Neuronal stem cell (in vitro differentiated cells): Measurements from ENCODE around the gene MTUS2.

ENCODE experiments used
- DNase-seq: peaks from one replicate; pipeline ENCODE4 v3.0.0-alpha.2; 2013; ENCODE audit warnings: low spot score
- H2AFZ ChIP-seq: one replicate; pipeline ENCODE4 v1.6.1; 2013; ENCODE audit warnings: mild to moderate bottlenecking, low read length, inconsistent platforms
- H2AK5ac ChIP-seq: 2 replicates; pipeline ENCODE4 v1.6.1; 2013; ENCODE audit warnings: low read depth, mild to moderate bottlenecking, inconsistent platforms, low read length, moderate library complexity, mixed read lengths
- H2BK120ac ChIP-seq: 2 replicates; pipeline ENCODE4 v1.6.1; 2013; ENCODE audit warnings: low read depth, mild to moderate bottlenecking, inconsistent platforms, low read length, moderate library complexity, mixed read lengths
- H2BK12ac ChIP-seq: one replicate; pipeline ENCODE4 v1.6.1; 2013; ENCODE audit warnings: low read length, inconsistent platforms
- H2BK15ac ChIP-seq: 2 replicates; pipeline ENCODE4 v1.6.1; 2013; ENCODE audit warnings: mild to moderate bottlenecking, low read length, inconsistent platforms, mixed read lengths
- H2BK5ac ChIP-seq: one replicate; pipeline ENCODE4 v1.6.1; 2013; ENCODE audit warnings: inconsistent platforms, mild to moderate bottlenecking, low read length, moderate library complexity
- H3K14ac ChIP-seq: one replicate; pipeline ENCODE4 v1.6.1; 2013; ENCODE audit warnings: low read length, inconsistent platforms
- H3K18ac ChIP-seq: 2 replicates; pipeline ENCODE4 v1.6.1; 2013; ENCODE audit warnings: low read length, inconsistent platforms
- H3K23ac ChIP-seq: 2 replicates; pipeline ENCODE4 v1.6.1; 2013; ENCODE audit warnings: low read depth, mild to moderate bottlenecking, mixed read lengths, low read length, inconsistent platforms; ENCODE audit not compliant: poor library complexity
- H3K27ac ChIP-seq: replicated peaks from 3 replicates; pipeline ENCODE4 v1.5.1; 2013; ENCODE audit warnings: low read length, inconsistent platforms
- H3K27me3 ChIP-seq, 3 experiments: 2 replicates each; pipeline ENCODE4 v1.6.1; 2013; ENCODE audit warnings: low read length in 3 of 3, mild to moderate bottlenecking in 2 of 3, inconsistent platforms in 1 of 3, low read depth in 1 of 3, mixed read lengths in 1 of 3, moderate library complexity in 1 of 3; ENCODE audit not compliant: control insufficient read depth in 3 of 3, insufficient read depth in 3 of 3
- H3K36me3 ChIP-seq, 2 donors: replicated peaks in 1 of 2; 2 replicates each; pipeline ENCODE4 v1.6.1; 2013; ENCODE audit warnings: low read length in 2 of 2; ENCODE audit not compliant: control insufficient read depth in 2 of 2, insufficient read depth in 2 of 2
- H3K4ac ChIP-seq: 2 replicates; pipeline ENCODE4 v1.6.1; 2013; ENCODE audit warnings: inconsistent platforms, mild to moderate bottlenecking, low read length, moderate library complexity
- H3K4me1 ChIP-seq, 2 donors: 1 replicate in 1 of 2; 2 replicates in 1 of 2; pipeline ENCODE4 v1.6.1; 2013; ENCODE audit warnings: low read length in 2 of 2, low read depth in 1 of 2; ENCODE audit not compliant: control insufficient read depth in 2 of 2, insufficient read depth in 1 of 2
- H3K4me2 ChIP-seq: one replicate; pipeline ENCODE4 v1.6.1; 2013; ENCODE audit warnings: mild to moderate bottlenecking, low read length, inconsistent platforms; ENCODE audit not compliant: insufficient read depth, poor library complexity, severe bottlenecking
- H3K4me3 ChIP-seq, 2 donors: 2 replicates each; pipeline ENCODE4 v1.5.1; 2013; ENCODE audit warnings: low read length in 2 of 2, mild to moderate bottlenecking in 2 of 2, inconsistent platforms in 1 of 2, moderate library complexity in 1 of 2
- H3K79me1 ChIP-seq: one replicate; pipeline ENCODE4 v1.6.1; 2013; ENCODE audit warnings: low read depth, mild to moderate bottlenecking, inconsistent platforms, low read length, moderate library complexity
- H3K9ac ChIP-seq: one replicate; pipeline ENCODE4 v1.6.1; 2013; ENCODE audit warnings: mild to moderate bottlenecking, low read depth, low read length, inconsistent platforms; ENCODE audit not compliant: poor library complexity
- H3K9me3 ChIP-seq, 2 donors: replicated peaks in 1 of 2; 2 replicates each; pipeline versions ENCODE3 to v1.6.1; 2013; ENCODE audit warnings: low read length in 2 of 2, mild to moderate bottlenecking in 2 of 2, inconsistent platforms in 1 of 2, low read depth in 1 of 2, mixed read lengths in 1 of 2, moderate library complexity in 1 of 2; ENCODE audit not compliant: control insufficient read depth in 2 of 2, insufficient read depth in 1 of 2
- H4K8ac ChIP-seq: one replicate; pipeline ENCODE4 v1.6.1; 2013; ENCODE audit warnings: low read depth, mild to moderate bottlenecking, inconsistent platforms, low read length, moderate library complexity
- H4K91ac ChIP-seq: one replicate; pipeline ENCODE4 v1.6.1; 2013; ENCODE audit warnings: low read length, low read depth, mild to moderate bottlenecking, inconsistent platforms; ENCODE audit not compliant: poor library complexity
- WGBS, 2 donors: extraction: QIAGEN DNeasy Blood & Tissue Kit; methylation state at CpG; one replicate each; pipeline ENCODE4 v1.1.7; 2013; ENCODE audit warnings: missing lambda C conversion rate in 2 of 2, mixed read lengths in 1 of 2; ENCODE audit not compliant: insufficient read length in 2 of 2, insufficient replicate concordance in 1 of 2; ENCODE audit errors: extremely low coverage in 2 of 2; 5-methylcytosine and 5-hydroxymethylcytosine counted together

MTUS2 gene

DNA sequence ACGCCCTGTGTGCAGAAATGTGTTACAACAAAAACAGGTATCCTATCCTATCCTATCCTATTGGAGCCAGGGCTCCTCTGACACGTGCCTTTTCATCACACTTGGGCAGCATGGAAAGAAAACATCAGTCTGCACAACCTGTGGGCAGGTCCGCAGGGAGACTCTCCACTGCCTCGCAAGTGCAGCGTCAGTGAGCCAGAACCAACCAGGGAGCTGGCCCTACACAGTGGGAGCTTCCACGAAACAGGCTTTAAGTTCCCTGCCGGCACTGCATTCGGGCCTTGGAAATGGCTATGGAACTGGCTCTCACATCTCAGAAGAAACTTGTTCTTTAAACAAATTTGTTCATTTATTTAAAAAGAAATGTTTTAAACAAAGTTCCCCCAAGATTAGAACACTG, 725.8 kb downstream of the MTUS2 start:
- DNase-seq = no peak
- peaks cover 0 to 9% of the 10 kb centered on the region in 2 donors for H3K4me1 ChIP-seq
- no peak overlapping the region for H3K4ac ChIP-seq
- no peak overlapping the region for H2AK5ac ChIP-seq
- no peak overlapping the region for H3K9ac ChIP-seq
- H3K9me3 ChIP-seq = peaks cover 0 to 3% of the 10 kb centered on the region in 2 donors
- no peak overlapping the region for H3K18ac ChIP-seq
- no peak overlapping the region for H4K91ac ChIP-seq
- H3K23ac ChIP-seq = no peak overlapping the region
- H3K4me3 ChIP-seq = no peak overlapping the region
- peaks cover 2 to 38% of the 10 kb centered on the region in 2 donors for H3K36me3 ChIP-seq
- H2AFZ ChIP-seq = no peak overlapping the region
- H2BK15ac ChIP-seq = no peak overlapping the region
- H2BK120ac ChIP-seq = no peak overlapping the region
- H2BK12ac ChIP-seq = no peak overlapping the region
- no peak overlapping the region for H3K14ac ChIP-seq
- WGBS, 2 donors = no CpG with 5 or more reads among the region's 8 CpGs
- H3K4me2 ChIP-seq = no peak overlapping the region
- peaks cover 3% of the 10 kb centered on the region for H3K79me1 ChIP-seq
- H3K27ac ChIP-seq = no peak overlapping the region
- H4K8ac ChIP-seq = no peak overlapping the region
- H2BK5ac ChIP-seq = no peak overlapping the region
- H3K27me3 ChIP-seq = no peaks in the 10 kb centered on the region

DNA sequence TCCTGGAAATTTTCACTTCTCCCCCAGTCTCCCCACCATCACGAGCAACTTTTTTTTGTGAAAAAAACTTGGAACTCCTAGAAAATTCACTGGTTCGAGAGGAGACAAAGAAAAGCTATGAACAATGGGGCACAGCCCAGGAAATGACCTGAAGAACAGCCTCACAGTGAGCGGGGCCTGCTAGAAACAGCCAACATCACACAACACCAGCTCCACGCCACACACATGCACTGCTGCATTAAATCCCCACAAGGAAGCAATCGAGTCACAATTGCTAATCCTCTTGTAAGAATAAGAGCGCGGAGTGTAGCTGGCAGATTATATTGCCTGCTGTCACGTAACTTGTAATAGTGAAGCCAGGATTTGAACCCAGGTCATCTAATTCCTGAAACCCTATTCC, 726.5 kb downstream of the MTUS2 start:
- no CpG with 5 or more reads among the region's 8 CpGs for WGBS, 2 donors
- Histone ChIP-seq H3K27ac (no peak overlapping the region), H2BK120ac (no peak overlapping the region)

GRCh38 chr13:29547153-29547552, 727.0 kb downstream of the MTUS2 start:
- Histone ChIP-seq H3K27me3 (no peaks in the 10 kb centered on the region), H2BK120ac (no peak overlapping the region), H4K91ac (no peak overlapping the region), H3K79me1 (peaks cover 3% of the 10 kb centered on the region), H3K18ac (no peak overlapping the region), H2BK5ac (no peak overlapping the region), H2AK5ac (no peak overlapping the region), H3K27ac (no peak overlapping the region), H3K4ac (no peak overlapping the region), H2AFZ (no peak overlapping the region), H3K4me2 (no peak overlapping the region), H2BK12ac (no peak overlapping the region), H3K9me3 (peaks cover 0 to 3% of the 10 kb centered on the region in 2 donors), H3K14ac (no peak overlapping the region), H4K8ac (no peak overlapping the region), H3K23ac (no peak overlapping the region), H3K4me1 (peaks cover 0 to 12% of the 10 kb centered on the region in 2 donors), H2BK15ac (no peak overlapping the region), H3K36me3 (peaks cover 9 to 44% of the 10 kb centered on the region in 2 donors), H3K9ac (no peak overlapping the region), H3K4me3 (no peak overlapping the region)
- no peak for DNase-seq
- WGBS, 2 donors = no CpG with 5 or more reads among the region's 7 CpGs

More for the DNA sequence above, 726.5 kb downstream of the MTUS2 start:
- Histone ChIP-seq H3K14ac (no peak overlapping the region), H2BK5ac (no peak overlapping the region), H2BK12ac (no peak overlapping the region), H2AK5ac (no peak overlapping the region), H3K4ac (no peak overlapping the region), H3K4me2 (no peak overlapping the region), H3K9ac (no peak overlapping the region), H3K23ac (no peak overlapping the region), H2AFZ (no peak overlapping the region), H2BK15ac (no peak overlapping the region), H3K4me1 (peaks cover 0 to 9% of the 10 kb centered on the region in 2 donors), H3K9me3 (peaks cover 0 to 3% of the 10 kb centered on the region in 2 donors), H3K27me3 (no peaks in the 10 kb centered on the region), H3K36me3 (peaks cover 7 to 40% of the 10 kb centered on the region in 2 donors), H4K8ac (no peak overlapping the region), H4K91ac (no peak overlapping the region), H3K18ac (no peak overlapping the region), H3K4me3 (no peak overlapping the region), H3K79me1 (peaks cover 3% of the 10 kb centered on the region)
- DNase-seq = no peak

DNA sequence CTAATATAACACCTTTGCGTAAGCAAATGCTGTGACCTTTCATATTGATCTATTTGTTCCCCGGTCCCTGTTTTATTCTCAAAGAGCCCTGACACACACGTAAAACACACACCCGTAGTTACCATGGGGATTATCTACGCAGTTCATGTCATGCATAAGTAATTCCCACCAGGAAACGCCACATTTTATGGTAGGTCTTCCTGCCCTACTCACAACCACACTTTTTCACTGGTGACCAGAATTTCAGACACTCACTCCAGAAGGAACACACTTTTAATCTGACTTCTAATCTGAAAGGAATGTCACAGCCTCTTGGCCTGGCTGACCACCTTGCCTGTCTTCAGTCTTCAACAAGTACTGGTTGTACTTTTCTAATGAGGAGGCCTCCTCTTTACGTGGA, 728.6 kb downstream of the MTUS2 start:
- peaks cover 3% of the 10 kb centered on the region for H3K79me1 ChIP-seq
- H3K4me2 ChIP-seq = no peak overlapping the region
- H3K36me3 ChIP-seq = peaks cover 12 to 59% of the 10 kb centered on the region in 2 donors
- H3K27ac ChIP-seq = no peak overlapping the region
- no peaks in the 10 kb centered on the region for H3K9me3 ChIP-seq
- H3K4me3 ChIP-seq = no peak overlapping the region
- no peak for DNase-seq
- no peak overlapping the region for H3K23ac ChIP-seq
- H2AK5ac ChIP-seq = no peak overlapping the region
- peaks cover 0 to 10% of the 10 kb centered on the region in 2 donors for H3K4me1 ChIP-seq
- no peak overlapping the region for H2BK15ac ChIP-seq
- no peak overlapping the region for H3K18ac ChIP-seq
- H3K9ac ChIP-seq = no peak overlapping the region
- H3K27me3 ChIP-seq = no peaks in the 10 kb centered on the region
- no peak overlapping the region for H2BK5ac ChIP-seq
- H4K91ac ChIP-seq = no peak overlapping the region
- H2BK12ac ChIP-seq = no peak overlapping the region
- H2BK120ac ChIP-seq = no peak overlapping the region
- H3K14ac ChIP-seq = no peak overlapping the region
- no peak overlapping the region for H3K4ac ChIP-seq
- WGBS, 2 donors = no CpG with 5 or more reads among the region's 7 CpGs
- H2AFZ ChIP-seq = no peak overlapping the region
- no peak overlapping the region for H4K8ac ChIP-seq
